DMS53 treated with DMSO at 0.1 percent for 48 hours (cell line): ENCODE measurements around the gene SMARCD3.
A peak's percentile ranks its signal among the peaks of the same experiment; 100 is the strongest.

Source experiments
- DNase-seq: peaks from one replicate; lab custom pipeline; 2025; ENCODE audit not compliant: unreplicated experiment; lab: John Stamatoyannopoulos, UW

Gene SMARCD3

GRCh38 chr7:151248346-151249033, at the start of gene SMARCD3:
Gene SMARCD3, minus strand, starts transcription at chr7:151248694. Its CDS starts 132 bp downstream, at chr7:151248562.
- peak; percentile 56 for DNase-seq

DNA sequence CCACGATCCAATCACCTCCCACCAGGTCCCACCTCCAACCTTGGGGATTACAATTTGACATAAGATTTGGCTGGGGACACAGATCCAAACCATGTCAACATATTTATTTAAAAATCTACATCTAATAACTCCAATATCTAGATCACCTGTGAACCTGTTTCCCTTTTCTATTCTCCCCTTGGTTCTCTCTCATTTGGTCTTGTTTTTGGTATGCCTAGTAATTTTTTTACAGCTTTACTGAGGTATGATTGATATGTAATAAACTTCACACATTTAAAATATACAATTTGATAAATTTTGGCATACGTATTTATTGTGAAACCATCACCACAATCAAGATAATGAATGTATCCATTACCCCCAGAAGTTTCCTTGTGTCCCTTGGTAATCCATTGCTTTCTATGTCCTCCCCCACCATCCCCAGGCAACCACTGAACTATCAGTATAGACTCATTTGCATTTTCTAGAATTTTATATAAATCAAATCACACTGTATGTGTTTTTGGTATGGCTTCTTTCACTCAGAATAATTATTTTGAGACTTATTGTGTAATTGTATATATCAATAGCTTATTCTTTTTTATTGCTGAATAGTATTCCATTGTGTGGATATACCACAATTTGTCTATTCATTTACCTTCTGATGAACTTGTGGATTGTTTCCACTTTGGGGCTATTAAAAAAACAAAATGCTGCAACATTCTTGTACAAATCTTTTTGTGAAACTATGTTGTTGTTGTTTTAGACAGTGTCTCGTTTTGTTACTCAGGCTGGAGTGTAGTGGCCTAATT, 47.9 kb upstream of the SMARCD3 start:
- DNase-seq = no peak

- no peak for DNase-seq
Observed at GRCh38 chr7:151292850-151293249, 44.4 kb upstream of the SMARCD3 start.

DNA sequence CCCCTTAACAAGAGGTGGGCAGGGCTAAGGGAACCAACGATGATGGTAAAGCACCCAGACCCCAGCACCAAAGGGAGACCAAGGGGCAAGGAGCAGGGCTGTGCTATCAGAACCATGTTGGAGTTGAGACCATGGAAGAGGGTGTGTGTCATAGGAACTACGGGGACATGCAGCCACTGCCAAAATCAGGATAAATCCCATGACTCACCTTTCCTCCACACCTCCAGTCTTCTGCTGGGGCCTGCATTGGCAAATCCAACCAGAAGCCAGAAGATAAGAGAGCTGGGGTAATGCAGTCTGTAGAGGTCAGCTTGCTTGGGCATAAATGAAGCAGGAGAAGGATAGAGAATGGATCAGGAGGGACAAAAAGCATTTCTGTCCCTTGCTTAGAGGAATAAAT, 42.7 kb upstream of the SMARCD3 start:
- no peak for DNase-seq

GRCh38 chr7:151290355-151290760, 41.9 kb upstream of the SMARCD3 start:
- DNase-seq = no peak

DNA sequence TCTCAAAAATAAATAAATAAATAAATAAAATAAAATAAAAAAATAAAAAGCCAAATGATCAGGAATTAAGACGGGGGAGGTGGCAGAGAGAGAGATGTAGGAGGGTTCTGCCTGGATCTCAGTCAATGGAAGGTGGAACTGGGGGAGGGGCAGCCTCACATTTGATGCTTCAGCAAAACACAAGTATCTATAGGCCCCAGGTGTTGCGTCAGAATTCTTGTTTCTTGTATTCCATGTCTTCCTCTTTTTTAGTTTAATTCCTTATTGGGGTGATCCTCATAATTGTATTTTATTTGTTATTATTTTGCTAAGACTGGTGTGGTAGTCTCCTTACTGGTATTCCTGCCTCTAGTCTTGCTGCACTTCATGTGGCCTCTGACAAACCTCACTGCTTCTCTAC, 41.4 kb upstream of the SMARCD3 start:
- no peak for DNase-seq

GRCh38 chr7:151286148-151286547, 37.7 kb upstream of the SMARCD3 start:
- DNase-seq = no peak

DNA sequence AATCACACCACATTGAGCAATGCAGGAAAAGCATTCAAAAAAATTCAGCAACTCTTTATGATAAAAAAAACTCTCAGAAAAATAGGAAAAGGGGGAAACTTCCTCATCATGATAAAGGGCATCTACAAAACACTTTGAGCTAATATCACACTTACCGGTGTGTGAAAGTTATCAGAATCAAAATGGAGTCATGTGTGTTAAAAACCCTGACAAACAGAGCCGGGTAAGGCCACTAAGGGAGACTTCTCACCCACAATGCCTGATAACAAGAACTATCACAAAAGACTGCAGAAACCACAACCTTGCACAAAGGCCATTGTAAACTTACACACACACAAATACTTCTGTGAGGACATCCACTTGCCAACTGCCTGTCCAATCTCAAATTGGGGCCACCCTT, 34.8 kb upstream of the SMARCD3 start:
- no peak for DNase-seq

DNA sequence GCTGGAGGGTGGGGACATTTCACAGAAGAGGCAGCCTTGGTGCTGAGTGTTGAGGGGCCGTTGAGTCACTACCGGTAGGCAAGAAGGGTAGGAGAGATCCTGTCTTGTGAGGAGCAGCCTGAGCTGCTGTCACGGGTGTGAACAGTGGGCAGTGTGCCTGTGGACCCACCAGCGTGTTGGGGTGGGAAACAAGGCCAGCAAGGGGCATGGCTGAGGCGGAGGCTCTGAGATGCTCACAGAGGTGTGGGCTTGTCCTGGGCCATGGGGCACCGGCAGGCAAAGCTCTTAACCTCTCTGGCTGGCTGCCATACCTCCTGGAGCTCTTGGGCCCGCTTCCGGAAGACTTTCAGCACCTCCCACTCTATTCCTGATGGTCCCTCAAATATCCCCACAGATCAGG, 33.6 kb upstream of the SMARCD3 start:
- DNase-seq = no peak

- no peak for DNase-seq
Observed at GRCh38 chr7:151281686-151282085, 33.2 kb upstream of the SMARCD3 start.

DNA sequence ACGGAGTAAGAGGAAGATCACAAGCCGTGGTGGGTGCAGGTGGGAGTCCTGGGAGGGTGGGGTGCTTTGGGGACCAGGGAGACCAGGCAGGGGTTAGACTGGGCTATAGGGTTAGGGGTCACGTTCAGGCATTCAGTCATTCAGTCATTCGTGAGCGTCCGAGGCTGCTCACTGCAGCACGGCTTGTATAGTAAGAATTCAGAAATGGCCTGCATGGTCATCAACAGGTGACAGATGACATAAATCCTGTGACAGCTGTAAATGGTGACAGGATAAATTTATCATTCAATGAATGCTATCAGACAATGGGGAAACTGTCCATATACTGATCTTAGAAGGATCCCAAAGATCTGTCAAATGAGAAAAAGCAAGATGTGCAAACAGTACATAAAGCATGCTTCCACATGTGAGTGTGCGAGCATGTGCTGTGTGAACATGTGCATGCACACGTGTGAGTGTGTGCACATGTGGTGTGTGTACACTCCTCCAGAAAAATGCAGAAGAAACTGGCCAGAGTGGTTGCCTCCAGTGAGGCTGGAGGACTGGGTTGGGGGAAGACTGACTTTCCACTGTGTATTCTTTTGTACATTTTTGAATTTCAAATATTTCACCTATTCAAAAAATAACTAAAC, 32.0 kb upstream of the SMARCD3 start:
- no peak for DNase-seq

DNA sequence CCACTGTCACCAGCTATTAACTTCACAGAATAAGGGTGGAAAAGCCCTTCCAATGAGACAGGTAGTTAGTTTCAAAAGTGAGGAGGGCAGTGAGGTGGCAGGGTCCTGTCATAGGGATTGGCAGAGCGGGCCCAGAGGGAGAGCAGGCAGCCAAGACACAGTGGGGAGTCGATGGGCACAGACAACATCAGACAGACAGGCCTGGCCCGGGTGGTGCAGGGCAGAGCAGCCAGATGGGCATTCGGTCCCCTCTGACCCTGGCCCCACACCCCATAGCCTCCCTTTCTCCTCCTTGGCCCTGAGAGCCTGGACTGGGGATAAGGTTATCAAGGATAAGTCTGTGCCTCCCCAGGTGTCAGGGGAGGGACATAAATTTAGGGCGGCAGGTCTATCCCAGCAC, 31.4 kb upstream of the SMARCD3 start:
- no peak for DNase-seq

DNA sequence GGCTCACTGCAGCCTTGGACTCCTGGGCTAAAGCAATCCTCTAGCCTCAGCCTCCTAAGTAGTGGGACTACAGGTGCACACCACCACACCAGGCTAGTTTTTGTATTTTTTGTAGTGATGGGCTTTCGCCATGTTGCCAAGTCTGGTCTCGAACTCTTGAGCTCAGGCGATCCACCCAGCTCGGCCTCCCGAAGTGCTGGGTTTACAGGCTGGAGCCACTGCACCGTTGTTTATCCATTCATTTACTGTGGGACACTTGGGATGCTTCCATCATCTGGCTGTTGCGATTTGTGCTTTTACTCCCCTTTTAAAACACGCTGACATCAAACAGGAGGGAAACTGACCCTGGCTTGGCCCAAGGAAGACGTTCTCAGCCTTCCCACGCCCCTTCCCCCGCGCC, 30.5 kb upstream of the SMARCD3 start:
- DNase-seq = no peak

DNA sequence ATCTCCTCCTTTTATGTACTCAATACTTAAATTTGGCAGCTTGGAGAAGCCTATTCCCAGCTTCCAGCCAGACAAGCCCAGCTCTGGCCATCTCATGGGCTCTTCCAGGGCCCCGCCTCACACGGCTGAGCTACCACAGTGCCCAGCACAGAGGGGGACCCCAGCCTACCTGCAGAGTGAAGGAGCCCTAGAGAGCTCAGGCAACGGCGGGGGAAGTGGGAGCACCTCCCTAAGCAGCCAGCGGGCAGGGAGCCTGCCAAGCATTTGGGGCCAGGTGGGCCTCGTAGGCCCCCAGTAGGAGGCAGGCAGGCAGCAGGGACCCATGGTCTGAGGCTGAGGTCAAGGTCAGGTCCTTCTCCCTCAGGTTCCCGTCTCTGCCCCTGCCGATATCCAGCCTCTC, 29.1 kb upstream of the SMARCD3 start:
- DNase-seq = no peak

DNA sequence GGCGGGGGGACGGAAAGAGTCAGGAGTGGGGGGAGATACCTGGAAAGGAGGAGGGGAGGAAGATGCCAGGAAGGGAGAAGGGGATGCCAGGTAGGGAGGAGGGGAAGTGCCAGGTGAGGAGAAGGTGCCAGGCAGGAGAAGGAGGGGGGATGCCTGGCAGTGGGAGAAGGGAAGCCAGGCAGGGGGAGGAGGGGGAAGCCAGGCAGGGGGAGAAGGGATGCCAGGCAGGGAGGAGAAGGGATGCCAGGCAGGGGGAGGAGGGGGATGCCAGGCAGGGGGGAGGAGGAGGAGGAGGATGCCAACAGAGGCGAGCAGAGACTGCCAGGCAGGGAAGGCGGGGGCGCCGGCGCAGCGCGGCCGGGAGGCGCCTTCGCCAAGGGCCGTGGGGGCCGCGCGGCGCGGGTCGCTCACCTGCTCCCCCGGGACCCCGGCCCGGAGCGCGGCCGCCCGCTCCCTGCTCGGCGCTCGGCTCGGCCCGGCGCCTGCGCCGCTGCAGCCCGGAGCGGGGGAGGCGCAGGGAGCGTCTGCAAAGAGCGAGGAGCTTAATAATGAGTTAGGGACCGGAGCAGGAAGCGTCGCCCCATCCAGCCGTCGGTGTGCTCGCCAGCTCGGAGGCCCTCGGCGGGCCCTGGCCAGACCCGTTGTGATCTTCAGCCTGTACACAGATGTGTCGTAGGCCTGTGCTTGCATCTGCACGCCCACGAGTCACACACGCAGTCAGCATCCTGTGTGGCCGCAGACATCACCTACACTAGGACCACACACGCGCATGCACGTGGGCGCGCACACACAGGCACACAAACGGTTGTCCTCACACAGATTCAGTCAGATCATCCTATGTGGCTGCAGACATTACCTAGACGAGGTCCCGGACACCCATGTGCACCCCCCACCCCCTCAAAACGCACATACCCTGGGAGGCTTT, 28.4 kb upstream of the SMARCD3 start:
- DNase-seq = peak; percentile 48

GRCh38 chr7:151275813-151276577, 27.5 kb upstream of the SMARCD3 start:
- DNase-seq = no peak

- DNase-seq = no peak
Observed at GRCh38 chr7:151274936-151275812, 26.7 kb upstream of the SMARCD3 start.

GRCh38 chr7:151274396-151274795, 25.9 kb upstream of the SMARCD3 start:
- DNase-seq = no peak

- no peak for DNase-seq
Observed at GRCh38 chr7:151273651-151274390, 25.3 kb upstream of the SMARCD3 start.
